GM12874 (cell line): ENCODE data around the gene RTEL1.

Source experiments
- TF ChIP-seq, protein P1 (sequence below): IDR thresholded peaks from 2 replicates; pipeline ENCODE4 v1.5.1; 2011; ENCODE audit warnings: low read depth, mild to moderate bottlenecking, control low read depth, low read length, moderate library complexity; ENCODE audit not compliant: insufficient read depth

The RTEL1 gene

DNA sequence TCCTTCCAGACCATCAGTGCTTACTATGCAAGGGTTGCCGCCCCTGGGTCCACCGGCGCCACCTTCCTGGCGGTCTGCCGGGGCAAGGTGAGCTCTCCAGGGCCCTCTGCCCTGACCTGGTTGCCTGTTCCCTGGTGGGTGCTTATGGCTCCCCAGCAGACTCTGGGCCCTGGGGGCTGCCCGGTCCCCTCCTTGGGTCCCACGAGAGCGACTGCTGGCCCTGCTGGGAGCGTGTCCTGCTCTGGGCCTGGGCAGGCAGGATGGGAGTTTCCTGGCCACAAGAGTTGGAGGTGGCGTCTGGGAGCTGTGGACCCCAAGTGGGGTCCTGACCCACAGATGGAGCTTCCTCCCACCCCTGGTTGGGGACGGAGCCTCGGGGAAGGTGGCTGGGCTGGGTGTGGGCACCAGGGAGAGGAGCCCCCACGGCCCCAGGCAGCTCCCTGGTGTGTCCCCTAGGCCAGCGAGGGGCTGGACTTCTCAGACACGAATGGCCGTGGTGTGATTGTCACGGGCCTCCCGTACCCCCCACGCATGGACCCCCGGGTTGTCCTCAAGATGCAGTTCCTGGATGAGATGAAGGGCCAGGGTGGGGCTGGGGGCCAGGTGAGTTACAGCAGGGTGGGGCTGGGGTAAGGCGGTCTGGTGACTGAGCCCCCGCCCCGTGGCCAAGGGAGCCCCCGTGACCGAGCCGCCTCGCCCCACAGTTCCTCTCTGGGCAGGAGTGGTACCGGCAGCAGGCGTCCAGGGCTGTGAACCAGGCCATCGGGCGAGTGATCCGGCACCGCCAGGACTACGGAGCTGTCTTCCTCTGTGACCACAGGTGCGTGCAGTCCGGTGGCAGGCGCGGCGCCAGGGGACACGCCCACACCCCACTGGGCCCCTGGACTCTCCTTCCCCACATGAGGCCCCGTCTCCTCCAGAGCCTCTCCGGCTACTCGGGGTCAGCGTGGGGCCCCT lies 31.2 kb downstream of the RTEL1 start:
- TF ChIP-seq, protein P1, sequence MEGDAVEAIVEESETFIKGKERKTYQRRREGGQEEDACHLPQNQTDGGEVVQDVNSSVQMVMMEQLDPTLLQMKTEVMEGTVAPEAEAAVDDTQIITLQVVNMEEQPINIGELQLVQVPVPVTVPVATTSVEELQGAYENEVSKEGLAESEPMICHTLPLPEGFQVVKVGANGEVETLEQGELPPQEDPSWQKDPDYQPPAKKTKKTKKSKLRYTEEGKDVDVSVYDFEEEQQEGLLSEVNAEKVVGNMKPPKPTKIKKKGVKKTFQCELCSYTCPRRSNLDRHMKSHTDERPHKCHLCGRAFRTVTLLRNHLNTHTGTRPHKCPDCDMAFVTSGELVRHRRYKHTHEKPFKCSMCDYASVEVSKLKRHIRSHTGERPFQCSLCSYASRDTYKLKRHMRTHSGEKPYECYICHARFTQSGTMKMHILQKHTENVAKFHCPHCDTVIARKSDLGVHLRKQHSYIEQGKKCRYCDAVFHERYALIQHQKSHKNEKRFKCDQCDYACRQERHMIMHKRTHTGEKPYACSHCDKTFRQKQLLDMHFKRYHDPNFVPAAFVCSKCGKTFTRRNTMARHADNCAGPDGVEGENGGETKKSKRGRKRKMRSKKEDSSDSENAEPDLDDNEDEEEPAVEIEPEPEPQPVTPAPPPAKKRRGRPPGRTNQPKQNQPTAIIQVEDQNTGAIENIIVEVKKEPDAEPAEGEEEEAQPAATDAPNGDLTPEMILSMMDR = no peak

DNA sequence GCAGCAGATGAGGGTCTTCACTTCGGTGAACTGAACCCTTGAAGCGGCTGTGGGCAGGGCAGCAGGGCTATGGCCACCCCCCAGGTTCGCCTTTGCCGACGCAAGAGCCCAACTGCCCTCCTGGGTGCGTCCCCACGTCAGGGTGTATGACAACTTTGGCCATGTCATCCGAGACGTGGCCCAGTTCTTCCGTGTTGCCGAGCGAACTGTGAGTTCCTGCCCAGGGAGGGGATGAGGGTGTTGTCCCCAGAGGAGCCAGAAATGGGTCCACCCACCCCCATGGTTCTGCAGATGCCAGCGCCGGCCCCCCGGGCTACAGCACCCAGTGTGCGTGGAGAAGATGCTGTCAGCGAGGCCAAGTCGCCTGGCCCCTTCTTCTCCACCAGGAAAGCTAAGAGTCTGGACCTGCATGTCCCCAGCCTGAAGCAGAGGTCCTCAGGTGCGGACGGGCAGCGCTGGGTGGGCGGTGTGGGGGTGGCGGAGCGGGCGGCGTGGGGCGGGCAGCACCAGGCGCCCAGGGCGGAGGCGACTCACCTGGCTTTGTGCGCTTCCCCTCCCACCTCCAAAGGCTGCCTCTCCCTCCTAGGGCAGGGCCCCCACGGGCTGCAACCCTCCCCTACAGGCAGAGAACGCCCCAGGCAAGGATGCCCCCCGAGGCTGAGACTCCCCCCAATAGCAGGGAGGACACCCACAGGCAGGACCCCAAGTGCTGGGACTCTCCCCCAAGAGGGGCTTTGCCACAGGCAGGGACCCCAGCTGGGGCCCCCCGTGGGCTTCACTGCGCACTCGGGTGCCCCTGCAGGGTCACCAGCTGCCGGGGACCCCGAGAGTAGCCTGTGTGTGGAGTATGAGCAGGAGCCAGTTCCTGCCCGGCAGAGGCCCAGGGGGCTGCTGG lies 32.1 kb downstream of the RTEL1 start:
- TF ChIP-seq, protein P1 = no peak

- TF ChIP-seq, protein P1 = no peak
Observed at GRCh38 chr20:63690898-63691710, 33.0 kb downstream of the RTEL1 start.

GRCh38 chr20:63691711-63692435 lies 33.8 kb downstream of the RTEL1 start:
- TF ChIP-seq, protein P1 = no peak

DNA sequence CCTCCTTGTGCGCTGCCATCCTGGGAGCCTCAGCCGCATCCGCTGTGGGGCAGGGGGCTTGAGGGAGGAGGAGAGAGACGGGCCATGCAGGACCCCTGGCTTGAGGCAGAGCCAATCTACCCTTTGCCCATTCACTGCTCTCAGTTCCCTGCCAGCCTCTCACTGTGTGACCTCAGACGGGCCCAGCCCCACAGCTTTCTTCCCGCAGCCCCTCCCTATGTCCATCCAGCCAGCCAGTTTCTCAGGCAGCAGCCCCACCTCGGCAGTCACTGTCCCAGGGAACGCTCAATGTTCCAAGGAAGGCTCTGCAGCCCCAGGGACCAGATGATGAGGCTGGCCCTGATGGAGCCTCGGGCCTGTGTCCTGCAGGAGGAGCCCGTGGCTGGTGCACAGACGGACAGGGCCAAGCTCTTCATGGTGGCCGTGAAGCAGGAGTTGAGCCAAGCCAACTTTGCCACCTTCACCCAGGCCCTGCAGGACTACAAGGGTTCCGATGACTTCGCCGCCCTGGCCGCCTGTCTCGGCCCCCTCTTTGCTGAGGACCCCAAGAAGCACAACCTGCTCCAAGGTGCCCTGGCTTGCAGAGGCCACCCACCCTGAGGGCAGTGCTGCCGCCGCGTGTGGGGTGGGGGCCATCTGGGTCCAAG lies 34.4 kb downstream of the RTEL1 start:
- TF ChIP-seq, protein P1 = no peak

DNA sequence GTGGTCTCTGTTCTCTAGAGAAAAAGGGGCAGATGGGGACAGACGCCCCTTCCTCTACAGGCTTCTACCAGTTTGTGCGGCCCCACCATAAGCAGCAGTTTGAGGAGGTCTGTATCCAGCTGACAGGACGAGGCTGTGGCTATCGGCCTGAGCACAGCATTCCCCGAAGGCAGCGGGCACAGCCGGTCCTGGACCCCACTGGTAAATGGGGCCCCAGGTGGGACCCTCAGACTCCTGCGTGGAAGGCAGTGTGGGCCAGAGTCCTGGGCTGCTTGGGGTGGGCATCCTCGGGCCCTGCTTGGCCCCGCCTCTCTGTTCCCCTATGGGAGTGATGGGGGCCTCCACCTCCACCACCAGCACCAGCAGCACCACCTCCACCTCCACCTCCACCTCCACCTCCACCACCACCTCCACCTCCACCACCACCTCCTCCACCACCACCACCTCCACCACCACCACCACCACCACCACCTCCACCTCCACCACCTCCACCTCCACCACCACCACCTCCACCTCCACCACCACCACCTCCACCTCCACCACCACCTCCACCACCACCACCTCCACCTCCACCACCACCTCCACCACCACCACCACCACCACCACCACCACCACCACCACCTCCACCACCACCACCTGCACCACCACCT lies 35.1 kb downstream of the RTEL1 start:
- TF ChIP-seq, protein P1 = no peak
